ENCODE data around the gene PAM16. TPM values are rescaled to one million over a fixed set of nuclear protein-coding genes. Genes with fewer than 3 reads are reported as not detected.

The PAM16 gene
- total RNA-seq, 1 donor from 2014 or later = 36.2 TPM

- Mint-ChIP-seq H3K4me3 (peak overlapping the region; percentile 31), H3K36me3 (ENCODE audit: low read depth) (no peaks in the 10 kb centered on the region), H3K9me3 (no peaks in the 10 kb centered on the region), H3K27me3 (ENCODE audit: low read depth) (no peaks in the 10 kb centered on the region), H3K27ac (ENCODE audit: unreplicated experiment) (no peak overlapping the region), H3K4me1 (peaks cover 20% of the 10 kb centered on the region)
- no peak for TF ChIP-seq CTCF (conservative IDR thresholded peaks at IDR 0.05)
- DNase-seq (ENCODE audit: low read depth, low spot score) = no peak
Measured at GRCh38 chr16:4392382-4393239, 41.5 kb upstream of the PAM16 start.

DNA sequence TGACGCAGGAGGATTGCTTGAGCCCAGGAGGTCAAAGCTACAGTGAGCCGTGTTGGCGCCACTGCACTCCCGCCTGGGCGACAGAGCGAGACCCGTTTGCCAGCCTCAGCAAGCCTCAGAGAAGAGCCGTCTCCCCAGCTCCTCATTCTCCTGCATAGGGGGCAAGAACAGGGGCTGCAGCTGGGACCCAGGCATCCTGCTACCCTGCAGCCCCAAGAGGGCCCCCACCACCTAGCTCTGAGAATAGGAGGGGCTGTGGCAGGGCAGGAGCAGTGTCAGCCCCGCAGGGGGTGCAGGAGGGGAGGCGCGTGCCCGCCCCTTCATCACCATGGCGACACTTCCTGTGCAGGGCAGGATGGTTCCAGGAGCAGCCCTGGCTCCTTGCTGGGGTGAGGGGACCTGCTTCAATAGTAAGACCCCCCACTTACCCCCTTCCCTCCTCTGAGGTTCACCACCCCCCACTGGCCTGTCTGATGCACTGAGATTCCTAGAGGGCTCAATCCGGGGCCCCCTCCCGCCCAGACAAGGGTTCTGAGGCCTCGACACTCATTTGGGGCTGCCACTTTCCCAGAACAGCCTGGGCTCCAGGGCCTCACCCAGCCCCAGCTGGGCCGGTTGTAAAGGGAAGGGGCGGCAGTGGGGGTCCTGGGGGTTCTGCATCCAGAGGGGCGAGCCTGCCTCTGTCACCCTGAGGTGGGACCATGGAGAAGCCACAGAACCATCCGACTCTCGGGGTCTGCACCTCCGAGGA, 40.7 kb upstream of the PAM16 start:
- Mint-ChIP-seq H3K27ac (ENCODE audit: unreplicated experiment) (no peak overlapping the region), H3K9me3 (no peaks in the 10 kb centered on the region), H3K36me3 (ENCODE audit: low read depth) (no peaks in the 10 kb centered on the region), H3K27me3 (ENCODE audit: low read depth) (no peaks in the 10 kb centered on the region), H3K4me3 (peak overlapping the region; percentile 31), H3K4me1 (peaks cover 20% of the 10 kb centered on the region)
- no peak for DNase-seq (ENCODE audit: low read depth, low spot score)
- TF ChIP-seq CTCF (conservative IDR thresholded peaks at IDR 0.05) = no peak

DNA sequence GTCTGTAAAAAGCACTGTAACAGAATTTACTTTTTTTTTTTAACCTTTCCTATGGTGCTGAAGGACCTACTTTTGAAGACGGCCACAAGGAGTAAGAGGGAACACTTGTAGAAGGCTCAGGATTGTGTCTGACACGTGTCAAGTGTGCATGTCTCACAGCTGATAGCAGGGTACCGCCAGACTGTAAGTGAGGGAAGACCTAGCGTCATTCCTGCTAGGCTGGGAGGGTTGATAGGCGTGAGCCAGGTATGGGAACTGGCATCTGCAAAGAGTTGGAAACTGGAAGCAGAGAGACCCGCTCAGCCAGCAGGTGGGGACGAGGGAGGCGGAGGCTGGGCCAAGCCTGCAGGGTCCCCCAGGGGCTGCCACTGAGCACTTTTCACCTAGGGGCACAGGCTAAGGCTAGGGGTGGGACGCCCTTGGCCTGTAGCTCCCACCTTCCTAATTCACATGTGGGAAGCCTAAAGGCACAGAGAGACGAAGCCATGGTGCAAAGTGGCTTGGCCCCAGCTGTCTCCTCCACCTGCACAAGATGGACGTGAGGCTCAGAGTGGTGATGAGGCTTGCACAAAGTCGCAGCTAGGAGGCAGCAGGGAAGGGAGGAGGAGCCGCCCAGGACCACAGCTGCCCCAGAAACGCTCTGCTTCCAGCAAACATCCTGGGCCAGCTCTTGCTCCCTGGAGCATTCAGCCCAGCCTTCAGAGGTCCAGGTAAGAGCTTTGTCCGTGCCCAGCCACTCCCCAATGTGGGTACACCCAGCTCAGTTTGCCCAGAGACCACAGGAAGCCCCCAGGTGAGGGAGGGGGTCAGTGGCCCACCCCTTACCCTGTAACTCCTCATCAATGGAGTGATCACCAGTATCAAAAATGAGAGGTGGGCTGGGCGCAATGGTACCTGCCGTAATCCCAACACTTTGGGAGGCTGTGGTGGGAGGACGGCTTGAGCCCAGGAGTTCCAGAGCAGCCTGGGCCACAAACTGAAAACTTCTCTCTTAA, 39.4 kb upstream of the PAM16 start:
- no peaks in the 10 kb centered on the region for H3K27me3 Mint-ChIP-seq (ENCODE audit: low read depth)
- H3K36me3 Mint-ChIP-seq (ENCODE audit: low read depth) = no peaks in the 10 kb centered on the region
- no peak for DNase-seq (ENCODE audit: low read depth, low spot score)
- no peak for TF ChIP-seq CTCF (conservative IDR thresholded peaks at IDR 0.05)
- H3K27ac Mint-ChIP-seq (ENCODE audit: unreplicated experiment) = peak overlapping the region; percentile 5
- H3K4me1 Mint-ChIP-seq = peaks cover 20% of the 10 kb centered on the region
- no peaks in the 10 kb centered on the region for H3K9me3 Mint-ChIP-seq
- H3K4me3 Mint-ChIP-seq = no peak overlapping the region

DNA sequence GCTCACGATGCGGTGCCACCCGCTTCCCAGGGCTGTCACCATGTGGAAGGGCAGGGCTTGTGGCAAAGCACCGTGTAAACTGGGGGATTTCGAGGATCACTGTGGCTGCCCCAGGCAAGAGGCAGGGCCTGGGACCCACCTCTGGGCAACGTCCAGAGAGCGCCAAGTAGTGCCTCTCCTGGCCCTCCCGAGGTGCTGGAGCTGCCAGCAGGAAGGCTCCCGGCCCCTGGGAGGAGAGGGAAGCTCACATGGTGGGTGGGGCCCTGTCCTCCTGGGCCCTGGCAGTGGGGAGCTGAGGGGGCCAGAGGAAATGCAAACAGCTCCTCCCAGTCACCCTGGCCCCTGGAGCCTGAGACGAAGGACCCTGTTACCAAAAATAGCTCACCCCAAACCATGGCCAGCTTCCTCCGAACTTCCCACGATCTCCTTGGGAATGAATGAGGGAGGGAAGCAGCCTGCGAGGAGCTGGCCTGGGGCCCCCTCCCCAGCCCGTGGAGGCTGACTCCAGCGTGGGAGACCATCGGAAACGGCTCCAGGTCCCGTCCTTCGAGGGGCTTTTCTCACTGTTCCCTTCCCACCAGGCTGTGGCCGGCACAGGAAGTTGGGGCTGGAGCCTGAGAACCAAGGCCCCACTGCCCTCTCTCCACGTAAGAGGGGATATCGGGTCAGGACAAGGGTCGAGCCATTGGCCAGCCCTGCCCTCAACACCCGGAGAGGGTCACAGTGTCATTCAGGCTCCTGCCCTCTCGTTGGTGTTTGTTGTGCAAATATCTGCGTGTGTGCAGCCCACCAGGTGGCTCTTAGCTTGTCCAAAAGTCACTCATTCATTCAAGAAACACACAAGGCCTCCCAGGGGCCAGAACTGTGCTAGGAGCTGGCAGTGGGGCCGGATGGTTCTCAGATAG, 38.2 kb upstream of the PAM16 start:
- no peak for TF ChIP-seq CTCF (conservative IDR thresholded peaks at IDR 0.05)
- Mint-ChIP-seq H3K36me3 (ENCODE audit: low read depth) (no peaks in the 10 kb centered on the region), H3K27ac (ENCODE audit: unreplicated experiment) (peak overlapping the region; percentile 78), H3K9me3 (no peaks in the 10 kb centered on the region), H3K27me3 (ENCODE audit: low read depth) (no peaks in the 10 kb centered on the region), H3K4me3 (peak overlapping the region; percentile 21), H3K4me1 (peaks cover 20% of the 10 kb centered on the region)
- DNase-seq (ENCODE audit: low read depth, low spot score) = no peak

All from neural crest cell (in vitro differentiated cells).